Left lung (tissue), 10 donors: Measurements from ENCODE around the gene DNHD1. TPM values are rescaled to one million over a fixed set of nuclear protein-coding genes. Genes with fewer than 3 reads are reported as not detected.
A peak's percentile ranks its signal among the peaks of the same experiment; 100 is the strongest.

Source experiments
- ATAC-seq: fragments of 200-7000 bp; cut with Tn5 transposase; one replicate; pipeline ENCODE4 v1.9.1; 2020; ENCODE audit warnings: moderate library complexity
- DNase-seq, 4 donors: peaks; one replicate each; pipeline ENCODE4 v3.0.0-alpha.2; 2013 to 2020
- H3K27ac ChIP-seq, 2 donors: fragments of 200-600 bp; sonication (generic) in 1 of 2; one replicate each; pipeline versions ENCODE4 v1.5.0 to v1.8.0; 2020 to 2021
- H3K27me3 ChIP-seq, 2 donors: fragments of 200-600 bp; sonication (generic) in 1 of 2; one replicate each; pipeline versions ENCODE4 v1.5.0 to v1.8.0; 2020 to 2021
- H3K36me3 ChIP-seq, 2 donors: fragments of 200-600 bp; sonication (generic) in 1 of 2; one replicate each; pipeline versions ENCODE4 v1.5.0 to v1.8.0; 2020 to 2021
- H3K4me1 ChIP-seq, 2 donors: fragments of 200-600 bp; one replicate each; pipeline ENCODE4 v1.8.0; 2021
- H3K4me3 ChIP-seq, 2 donors: fragments of 200-600 bp; sonication (generic) in 1 of 2; one replicate each; pipeline versions ENCODE4 v1.5.0 to v1.8.0; 2020 to 2021; ENCODE audit warnings: mild to moderate bottlenecking in 1 of 2
- H3K9me3 ChIP-seq, 2 donors: fragments of 200-600 bp; sonication (generic) in 1 of 2; one replicate each; pipeline versions ENCODE4 v1.5.0 to v1.8.0; 2020 to 2021
- CTCF ChIP-seq, 2 donors: fragments of 200-600 bp; sonication (generic) in 1 of 2; IDR thresholded peaks; one replicate each; pipeline versions ENCODE4 v1.5.0 to v1.8.0; 2021; ENCODE audit warnings: antibody characterized with exemption in 2 of 2
- intact Hi-C, 2 donors: fragments of 100-400 bp; cut with DNase I; formaldehyde crosslinking; loops; one replicate each; pipeline versions ENCODE4 v1.11.2 to v1.14.2; 2022
- polyA plus RNA-seq, 6 donors: library from polyadenylated mRNA; unstranded; fragments of 120-200 nt; gene quantifications; one replicate each; pipeline ENCODE4 v1.2.1, GENCODE V29; 2013; ENCODE audit not compliant: insufficient read length in 6 of 6
- total RNA-seq, 2 donors: library from RNA; stranded (reverse); fragmentation: NEBNext Ultra II Directional; extraction: Animal tissue kit (Norgen Biotek cat#: 25700); gene quantifications; one replicate each; pipeline ENCODE4 v1.2.1, GENCODE V29; 2021
- donor health status: DM: no; HTN: yes; CAD: no.
- donor health status: DM: no; HTN: no; CAD: no.

Gene DNHD1
- total and polyA plus RNA-seq, 8 donors: 7.1 to 18.6 (median 15.5) TPM

DNA sequence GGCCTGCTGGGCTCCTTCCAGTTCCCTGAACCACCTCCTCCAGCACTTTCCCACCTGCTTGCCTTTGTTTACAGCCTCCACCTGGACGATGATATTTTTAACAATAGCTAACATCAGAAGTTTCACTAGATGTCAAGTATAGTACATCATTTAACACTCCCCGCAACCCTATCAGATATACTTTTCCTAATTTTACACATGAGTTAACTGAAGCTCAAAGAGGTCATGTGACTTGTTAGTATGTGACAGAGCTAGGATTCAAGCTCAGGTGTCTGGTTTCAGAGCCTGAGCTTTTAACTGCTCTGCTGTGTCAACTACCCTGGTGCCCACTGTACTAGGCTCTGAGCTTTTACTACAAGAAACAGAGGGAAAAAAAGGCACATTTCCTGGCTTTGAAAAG lies 42.0 kb upstream of the DNHD1 start:
- H3K4me3 ChIP-seq: no peak overlapping the region
- ATAC-seq (no peak), DNase-seq (no peak)
- peaks cover 0 to 92% of the 10 kb centered on the region in 2 donors for H3K36me3 ChIP-seq
- no peaks in the 10 kb centered on the region for H3K4me1 ChIP-seq
- no peak overlapping the region for H3K27ac ChIP-seq
- intact Hi-C loops: no loop called here
- no peak for TF ChIP-seq CTCF (IDR thresholded peaks at IDR 0.05)
- H3K27me3 ChIP-seq: no peaks in the 10 kb centered on the region
- no peaks in the 10 kb centered on the region for H3K9me3 ChIP-seq

DNA sequence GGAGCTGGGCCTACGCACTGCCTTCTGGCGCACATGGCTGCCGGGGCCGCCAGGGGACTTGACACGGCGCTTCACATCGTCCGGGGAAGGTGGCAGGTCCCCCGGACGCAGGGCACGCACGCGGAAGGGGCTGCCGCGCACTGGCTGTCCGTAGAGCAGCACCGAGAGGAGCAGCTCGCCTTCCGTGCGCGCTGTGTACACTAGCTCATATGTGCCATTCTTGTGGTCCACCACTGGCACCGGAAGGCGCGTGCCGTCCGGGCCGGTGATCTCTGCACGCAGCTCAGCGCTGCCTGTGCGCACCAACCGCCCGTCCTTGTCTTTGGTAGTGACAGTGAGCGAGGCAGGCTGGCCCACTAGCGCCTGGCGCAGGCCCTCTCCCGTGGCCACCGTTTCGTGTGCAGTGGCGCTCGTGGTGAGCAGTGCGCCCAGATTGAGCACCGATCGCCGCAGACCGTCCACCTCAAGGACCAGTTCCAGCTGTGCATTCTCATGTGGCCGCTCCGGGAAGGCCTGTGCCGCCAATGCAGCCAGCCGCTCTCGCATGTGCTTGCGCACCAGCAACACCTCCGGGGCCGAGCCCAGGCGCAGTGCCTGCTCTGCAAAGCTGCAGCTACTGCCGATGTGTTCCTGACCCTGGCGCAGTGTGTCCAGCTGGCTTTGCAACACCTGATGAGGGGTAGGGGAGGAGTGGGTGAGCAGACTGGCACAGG lies 40.6 kb upstream of the DNHD1 start:
- intact Hi-C loops: no loop called here
- DNase-seq (peak in 1 of 4 donors; percentile 82), ATAC-seq (no peak)
- H3K4me3 ChIP-seq: no peak overlapping the region
- no peak for TF ChIP-seq CTCF (IDR thresholded peaks at IDR 0.05)
- H3K36me3 ChIP-seq: peaks cover 0 to 81% of the 10 kb centered on the region in 2 donors
- H3K9me3 ChIP-seq: no peaks in the 10 kb centered on the region
- H3K27me3 ChIP-seq: no peaks in the 10 kb centered on the region
- no peaks in the 10 kb centered on the region for H3K4me1 ChIP-seq
- H3K27ac ChIP-seq: no peak overlapping the region

DNA sequence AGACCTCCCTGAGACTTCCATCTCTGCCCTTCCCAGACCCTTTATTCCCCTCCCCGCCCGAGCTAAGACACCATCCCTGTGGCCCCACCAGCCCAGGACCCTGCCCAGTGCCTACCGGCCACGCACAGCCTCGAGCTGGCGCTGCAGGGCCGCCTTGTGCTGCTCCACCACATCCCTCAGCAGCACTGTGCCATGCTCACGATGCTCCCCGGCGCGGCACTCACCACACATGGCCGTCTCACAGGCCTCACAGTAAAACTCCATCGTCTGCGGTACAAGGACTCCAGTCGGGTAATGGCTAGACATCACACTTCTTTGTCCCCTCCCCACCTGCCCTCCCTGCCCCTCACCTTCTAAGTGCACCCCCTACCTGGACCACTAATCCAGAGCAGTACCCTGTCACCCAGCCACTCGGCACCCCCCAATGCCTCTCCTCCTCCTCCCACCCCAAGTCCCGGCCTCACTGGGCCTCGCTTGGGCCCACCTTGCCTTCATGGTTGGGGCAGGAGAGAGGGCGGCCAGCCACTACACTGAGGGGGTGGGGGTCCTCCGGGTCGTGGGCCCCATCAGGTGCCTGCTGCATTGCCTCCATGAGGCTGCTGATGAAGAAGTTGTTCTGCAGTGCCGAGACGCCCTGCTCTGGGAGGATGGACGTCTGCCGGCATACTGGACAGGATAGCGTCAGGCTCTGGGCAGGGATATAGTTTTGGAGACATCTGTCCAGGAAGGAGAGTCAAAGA lies 39.3 kb upstream of the DNHD1 start:
- no peaks in the 10 kb centered on the region for H3K27me3 ChIP-seq
- H3K36me3 ChIP-seq: peaks cover 0 to 69% of the 10 kb centered on the region in 2 donors
- no peak overlapping the region for H3K27ac ChIP-seq
- no peak for TF ChIP-seq CTCF (IDR thresholded peaks at IDR 0.05)
- no peaks in the 10 kb centered on the region for H3K9me3 ChIP-seq
- no peak overlapping the region for H3K4me3 ChIP-seq
- intact Hi-C loops: no loop called here
- H3K4me1 ChIP-seq: no peaks in the 10 kb centered on the region
- no peak for ATAC-seq
- peak in 1 of 4 donors; percentile 70 for DNase-seq

GRCh38 chr11:6458352-6459098 lies 38.6 kb upstream of the DNHD1 start:
- intact Hi-C loops: no loop called here
- no peak overlapping the region for H3K4me3 ChIP-seq
- H3K9me3 ChIP-seq: no peaks in the 10 kb centered on the region
- no peaks in the 10 kb centered on the region for H3K27me3 ChIP-seq
- H3K27ac ChIP-seq: no peak overlapping the region
- no peak for TF ChIP-seq CTCF (IDR thresholded peaks at IDR 0.05)
- H3K36me3 ChIP-seq: peaks cover 0 to 68% of the 10 kb centered on the region in 2 donors
- no peaks in the 10 kb centered on the region for H3K4me1 ChIP-seq
- DNase-seq (peak in 1 of 4 donors; percentile 39), ATAC-seq (peak; percentile 85)

- Histone ChIP-seq H3K4me1 (no peaks in the 10 kb centered on the region), H3K4me3 (no peak overlapping the region), H3K9me3 (no peaks in the 10 kb centered on the region), H3K36me3 (peaks cover 0 to 68% of the 10 kb centered on the region in 2 donors), H3K27me3 (no peaks in the 10 kb centered on the region), H3K27ac (no peak overlapping the region)
- DNase-seq: no peak
- peak; percentile 7 for ATAC-seq
- no peak for TF ChIP-seq CTCF (IDR thresholded peaks at IDR 0.05)
- intact Hi-C loops: no loop called here
These were observed 38.0 kb upstream of the DNHD1 start for GRCh38 chr11:6459099-6459450.
